ENCODE data around the gene KCNE3.
"Not testable (repeated sequence)": the region's sequence is repeated elsewhere in the genome, so short reads cannot be mapped to it uniquely, and the experiment has no call there.

The KCNE3 gene

GRCh38 chr11:74417379-74417804 is 50.0 kb downstream of the KCNE3 start:
- Histone ChIP-seq H3K4me3 (ENCODE audit: low read length) (no peak overlapping the region), H2AFZ (ENCODE audit: low read depth, low read length) (no peak overlapping the region), H3K9me3 (ENCODE audit: low read length) (no peaks in the 10 kb centered on the region), H3K36me3 (ENCODE audit: insufficient read depth, low read length) (no peaks in the 10 kb centered on the region), H3K4me1 (ENCODE audit: insufficient read depth, low read length) (peaks cover 23% of the 10 kb centered on the region), H3K27me3 (ENCODE audit: insufficient read depth, low read length) (no peaks in the 10 kb centered on the region)

DNA sequence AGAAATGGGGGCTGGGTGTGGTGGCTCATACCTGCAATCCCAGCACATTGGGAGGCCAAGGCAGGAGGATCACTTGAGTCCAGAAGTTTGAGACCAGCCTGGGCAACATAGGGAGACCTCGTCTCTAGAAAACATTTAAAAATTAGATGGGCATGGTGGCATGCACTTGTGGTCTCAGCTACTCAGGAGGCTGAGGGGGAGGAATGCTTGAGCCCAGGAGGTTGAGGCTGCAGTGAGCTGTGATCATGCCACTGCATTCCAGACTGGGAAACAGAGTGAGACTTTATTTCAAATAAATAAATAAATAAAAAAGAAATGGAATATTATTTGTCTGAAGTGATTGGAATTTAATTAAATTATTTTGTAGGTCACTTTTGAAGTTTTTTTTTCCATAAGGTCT is 50.4 kb downstream of the KCNE3 start:
- H3K9me3 ChIP-seq (ENCODE audit: low read length); H2AFZ ChIP-seq (ENCODE audit: low read depth, low read length); H3K4me3 ChIP-seq (ENCODE audit: low read length); H3K36me3 ChIP-seq (ENCODE audit: insufficient read depth, low read length); H3K27me3 ChIP-seq (ENCODE audit: insufficient read depth, low read length): not testable (repeated sequence)
- H3K4me1 ChIP-seq (ENCODE audit: insufficient read depth, low read length): peaks cover 23% of the 10 kb centered on the region

DNA sequence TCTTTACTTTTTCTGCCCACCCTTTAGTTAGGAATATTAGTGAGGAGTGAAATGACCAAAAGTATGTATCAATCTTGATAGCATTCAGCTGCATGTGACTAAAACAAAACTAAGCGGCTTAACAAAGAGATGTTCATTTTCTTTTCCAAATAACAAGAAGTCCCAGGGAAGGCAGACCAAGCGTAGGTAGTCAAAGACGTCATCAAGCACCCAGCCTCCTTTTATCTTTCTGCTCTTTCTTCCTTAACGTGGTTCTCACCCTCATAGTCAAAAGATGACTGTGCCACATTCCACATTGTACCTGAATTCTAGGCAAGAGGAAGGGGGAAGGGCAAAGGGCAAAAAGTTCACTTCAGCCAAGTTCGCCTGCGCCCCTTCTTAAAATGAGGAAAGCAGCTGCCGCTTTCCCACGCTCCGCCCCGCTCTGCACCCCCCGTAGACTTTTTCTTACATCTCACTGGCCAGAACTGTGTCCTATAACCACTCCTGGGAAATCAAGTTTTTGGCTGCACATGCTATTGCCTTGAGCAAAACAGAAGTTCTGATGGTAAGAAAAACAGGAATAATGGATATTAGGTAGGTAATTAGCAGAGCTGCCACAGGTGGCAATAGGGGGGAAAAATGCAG is 54.5 kb downstream of the KCNE3 start:
- Histone ChIP-seq H3K4me1 (ENCODE audit: insufficient read depth, low read length) (peaks cover 9% of the 10 kb centered on the region), H3K9me3 (ENCODE audit: low read length) (no peaks in the 10 kb centered on the region), H3K4me3 (ENCODE audit: low read length) (no peak overlapping the region), H2AFZ (ENCODE audit: low read depth, low read length) (no peak overlapping the region), H3K36me3 (ENCODE audit: insufficient read depth, low read length) (no peaks in the 10 kb centered on the region), H3K27me3 (ENCODE audit: insufficient read depth, low read length) (no peaks in the 10 kb centered on the region)

DNA sequence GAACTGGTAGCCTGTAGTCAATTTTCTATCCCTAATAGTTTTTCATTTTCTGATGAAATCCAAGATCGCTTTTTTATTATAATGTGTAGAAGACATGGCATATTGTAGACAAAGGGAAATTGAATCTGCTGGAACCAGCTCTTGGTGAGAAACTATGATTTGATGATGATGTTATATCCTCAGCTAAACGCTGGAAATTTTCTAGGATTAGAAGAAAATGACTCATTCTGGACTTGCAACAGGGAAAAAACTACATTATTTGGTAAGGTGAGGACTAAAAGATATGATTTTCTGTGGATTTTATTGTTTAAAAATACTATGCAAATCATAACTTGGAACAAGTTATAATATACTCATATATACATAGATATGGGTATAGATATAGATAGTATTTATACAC is 55.0 kb downstream of the KCNE3 start:
- no peak overlapping the region for H3K4me3 ChIP-seq (ENCODE audit: low read length)
- no peak overlapping the region for H2AFZ ChIP-seq (ENCODE audit: low read depth, low read length)

DNA sequence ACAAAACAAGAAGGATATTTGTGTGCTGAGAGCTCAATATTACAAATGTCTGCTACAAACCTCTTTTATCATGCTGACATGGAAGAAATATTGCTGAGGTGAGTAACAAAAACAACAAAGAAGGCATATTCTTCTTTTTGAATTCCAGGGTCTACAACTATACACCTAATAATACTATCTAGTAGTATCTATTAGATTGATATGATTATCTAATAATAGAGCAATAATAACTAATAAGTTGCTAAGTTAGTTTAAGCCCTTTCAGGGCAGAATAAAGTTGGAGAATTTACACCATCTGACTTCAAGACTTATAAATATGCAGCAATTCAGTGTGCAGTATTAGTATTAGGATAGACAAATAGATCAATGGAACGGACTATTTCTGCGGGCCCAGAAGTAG is 57.7 kb downstream of the KCNE3 start:
- no peaks in the 10 kb centered on the region for H3K9me3 ChIP-seq (ENCODE audit: low read length)
- H2AFZ ChIP-seq (ENCODE audit: low read depth, low read length): no peak overlapping the region
- no peaks in the 10 kb centered on the region for H3K27me3 ChIP-seq (ENCODE audit: insufficient read depth, low read length)
- H3K36me3 ChIP-seq (ENCODE audit: insufficient read depth, low read length): no peaks in the 10 kb centered on the region
- no peaks in the 10 kb centered on the region for H3K4me1 ChIP-seq (ENCODE audit: insufficient read depth, low read length)
- H3K4me3 ChIP-seq (ENCODE audit: low read length): no peak overlapping the region

More for the DNA sequence above, 55.0 kb downstream of the KCNE3 start:
- peaks cover 4% of the 10 kb centered on the region for H3K4me1 ChIP-seq (ENCODE audit: insufficient read depth, low read length)
- H3K9me3 ChIP-seq (ENCODE audit: low read length): no peaks in the 10 kb centered on the region
- H3K36me3 ChIP-seq (ENCODE audit: insufficient read depth, low read length): no peaks in the 10 kb centered on the region
- no peaks in the 10 kb centered on the region for H3K27me3 ChIP-seq (ENCODE audit: insufficient read depth, low read length)

Data from neuron (in vitro differentiated cells).